ENCODE measurements around the gene PAIP2. TPM values are rescaled to one million over a fixed set of nuclear protein-coding genes. Genes with fewer than 3 reads are reported as not detected.

PAIP2 gene
- total and polyA plus RNA-seq, 8 donors: 66.8 to 171 (median 137) TPM

DNA sequence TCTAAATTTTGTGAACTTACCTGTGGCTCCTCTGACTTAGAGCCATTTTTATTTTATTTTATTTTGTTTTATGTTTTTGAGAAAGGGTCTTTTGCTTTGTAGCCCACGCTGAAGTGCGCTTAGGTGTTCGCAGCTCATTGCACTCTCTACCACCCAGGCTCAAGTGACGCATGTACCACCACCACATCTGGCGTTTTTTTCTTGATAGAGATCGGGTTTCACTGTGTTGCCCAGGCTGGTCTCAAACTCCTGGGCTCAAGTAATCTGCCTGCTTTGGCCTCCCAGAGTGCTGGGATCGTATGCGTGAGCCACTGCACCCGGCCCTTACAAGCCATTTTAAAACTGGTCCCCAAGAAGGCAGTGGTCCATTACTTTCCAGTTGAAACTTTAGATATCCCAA lies 29.6 kb upstream of the PAIP2 start:
- ATAC-seq (no peak), DNase-seq (no peak)
- intact Hi-C loops (cut with DNase I): no loop called here
- H3K4me3 ChIP-seq: no peak overlapping the region
- no peak overlapping the region for H3K27ac ChIP-seq
- no peaks in the 10 kb centered on the region for H3K9me3 ChIP-seq
- H3K4me1 ChIP-seq: peaks cover 7 to 73% of the 10 kb centered on the region in 2 donors
- H3K36me3 ChIP-seq: peaks cover 3 to 21% of the 10 kb centered on the region in 2 donors
- H3K27me3 ChIP-seq: no peaks in the 10 kb centered on the region
- TF ChIP-seq, protein P1, sequence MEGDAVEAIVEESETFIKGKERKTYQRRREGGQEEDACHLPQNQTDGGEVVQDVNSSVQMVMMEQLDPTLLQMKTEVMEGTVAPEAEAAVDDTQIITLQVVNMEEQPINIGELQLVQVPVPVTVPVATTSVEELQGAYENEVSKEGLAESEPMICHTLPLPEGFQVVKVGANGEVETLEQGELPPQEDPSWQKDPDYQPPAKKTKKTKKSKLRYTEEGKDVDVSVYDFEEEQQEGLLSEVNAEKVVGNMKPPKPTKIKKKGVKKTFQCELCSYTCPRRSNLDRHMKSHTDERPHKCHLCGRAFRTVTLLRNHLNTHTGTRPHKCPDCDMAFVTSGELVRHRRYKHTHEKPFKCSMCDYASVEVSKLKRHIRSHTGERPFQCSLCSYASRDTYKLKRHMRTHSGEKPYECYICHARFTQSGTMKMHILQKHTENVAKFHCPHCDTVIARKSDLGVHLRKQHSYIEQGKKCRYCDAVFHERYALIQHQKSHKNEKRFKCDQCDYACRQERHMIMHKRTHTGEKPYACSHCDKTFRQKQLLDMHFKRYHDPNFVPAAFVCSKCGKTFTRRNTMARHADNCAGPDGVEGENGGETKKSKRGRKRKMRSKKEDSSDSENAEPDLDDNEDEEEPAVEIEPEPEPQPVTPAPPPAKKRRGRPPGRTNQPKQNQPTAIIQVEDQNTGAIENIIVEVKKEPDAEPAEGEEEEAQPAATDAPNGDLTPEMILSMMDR (IDR thresholded peaks at IDR 0.05): no peak

DNA sequence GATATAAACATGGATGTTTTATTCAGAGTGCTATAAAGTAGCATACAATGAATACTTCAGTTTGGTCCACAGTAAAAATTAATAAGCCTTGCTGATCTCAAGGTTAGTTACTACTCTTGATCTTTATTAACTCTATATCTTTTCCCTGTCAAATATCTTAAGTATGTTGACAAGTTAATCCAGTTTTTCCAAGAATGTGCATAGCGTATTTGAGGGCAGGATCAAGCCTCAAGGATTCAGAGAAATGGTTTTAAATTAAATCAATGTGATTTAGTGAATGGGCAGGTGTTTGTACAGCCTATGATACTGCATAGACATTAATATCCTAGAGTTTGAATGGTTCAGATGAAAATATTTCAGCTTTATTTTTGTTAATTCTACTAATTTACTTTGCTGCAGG lies 27.4 kb upstream of the PAIP2 start:
- Histone ChIP-seq H3K27ac (no peak overlapping the region), H3K4me3 (no peak overlapping the region), H3K27me3 (no peaks in the 10 kb centered on the region), H3K36me3 (peaks cover 3 to 43% of the 10 kb centered on the region in 2 donors), H3K4me1 (peaks cover 3 to 52% of the 10 kb centered on the region in 2 donors), H3K9me3 (no peaks in the 10 kb centered on the region)
- TF ChIP-seq, protein P1 (IDR thresholded peaks at IDR 0.05): no peak
- intact Hi-C loops (cut with DNase I): no loop called here
- DNase-seq (no peak), ATAC-seq (no peak)

DNA sequence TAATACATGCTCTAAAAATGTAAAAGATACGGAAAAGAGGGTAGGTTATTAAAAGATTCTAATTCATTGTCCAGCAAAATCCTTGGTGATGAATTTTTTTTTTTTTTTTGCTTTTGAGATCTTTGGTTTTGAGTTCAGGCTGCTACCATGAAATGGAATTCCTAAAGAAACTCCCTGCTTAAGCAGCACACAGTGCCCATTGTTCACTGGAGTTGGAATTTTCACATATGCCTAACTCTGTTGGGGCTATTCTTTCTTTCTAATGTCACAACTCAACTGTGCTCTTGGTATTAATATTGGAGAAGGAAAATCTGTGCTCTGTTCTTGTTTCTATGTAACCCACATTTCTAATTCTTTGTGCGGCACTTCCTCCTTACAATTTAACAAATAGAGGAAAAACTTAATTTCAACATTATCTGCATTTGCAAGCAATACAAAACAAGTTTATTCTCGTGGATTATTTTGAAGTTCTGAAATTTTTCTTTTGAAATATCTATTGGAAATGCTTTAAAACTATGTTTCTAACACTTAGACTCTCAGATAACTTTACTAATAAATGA lies 26.5 kb upstream of the PAIP2 start:
- DNase-seq: no peak
- TF ChIP-seq, protein P1 (IDR thresholded peaks at IDR 0.05): no peak
- Histone ChIP-seq H3K4me1 (peaks cover 3 to 44% of the 10 kb centered on the region in 2 donors), H3K4me3 (no peak overlapping the region), H3K36me3 (peaks cover 6 to 52% of the 10 kb centered on the region in 2 donors), H3K9me3 (no peaks in the 10 kb centered on the region), H3K27ac (no peak overlapping the region), H3K27me3 (no peaks in the 10 kb centered on the region)
- intact Hi-C loops (cut with DNase I): no loop called here
- no peak for ATAC-seq

DNA sequence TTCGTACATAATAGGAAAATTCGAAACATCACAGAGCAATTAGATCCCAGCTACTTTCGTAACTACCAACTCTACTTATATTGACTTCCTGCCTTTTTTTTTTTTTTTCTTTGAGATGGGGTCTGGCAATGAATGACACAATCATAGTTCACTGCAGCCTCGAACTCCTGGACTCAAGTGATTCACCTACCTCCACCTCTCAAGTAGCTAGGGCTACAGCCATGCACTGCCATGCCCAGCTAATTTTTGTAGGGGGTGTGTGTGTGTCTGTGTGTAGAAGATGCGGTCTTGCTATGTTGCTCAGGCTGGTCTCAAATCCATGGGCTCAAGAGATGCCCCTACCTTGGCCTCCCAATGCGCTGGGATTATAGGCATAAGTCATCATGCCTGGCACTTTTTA lies 5.8 kb upstream of the PAIP2 start:
- Histone ChIP-seq H3K36me3 (peaks cover 0 to 24% of the 10 kb centered on the region in 2 donors), H3K4me3 (no peak overlapping the region), H3K9me3 (no peaks in the 10 kb centered on the region), H3K27ac (no peak overlapping the region), H3K27me3 (no peaks in the 10 kb centered on the region), H3K4me1 (peaks cover 0 to 4% of the 10 kb centered on the region in 2 donors)
- intact Hi-C loops (cut with DNase I): no loop called here
- DNase-seq: no peak
- ATAC-seq: no peak
- TF ChIP-seq, protein P1 (IDR thresholded peaks at IDR 0.05): no peak

DNA sequence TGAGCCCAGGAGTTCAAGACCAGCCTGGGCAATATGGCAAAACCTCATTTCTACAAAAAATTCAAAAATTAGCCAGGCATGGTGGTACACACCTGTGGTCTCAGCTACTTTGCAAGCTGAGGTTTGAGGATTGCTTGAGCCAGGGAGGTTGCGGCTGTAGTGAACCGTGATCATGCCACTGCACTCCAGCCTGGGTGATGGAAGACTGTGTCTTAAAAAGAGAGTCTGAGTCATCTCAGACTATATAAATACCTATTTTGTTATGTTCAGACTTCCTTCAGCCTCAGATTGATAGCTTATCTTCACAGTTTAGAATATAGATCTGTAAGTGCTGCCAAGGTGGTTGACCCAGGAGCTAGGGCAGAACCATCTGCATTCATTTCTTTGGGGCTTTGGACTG lies 1.6 kb upstream of the PAIP2 start:
- Histone ChIP-seq H3K9me3 (no peaks in the 10 kb centered on the region), H3K27ac (no peak overlapping the region), H3K27me3 (no peaks in the 10 kb centered on the region), H3K36me3 (no peaks in the 10 kb centered on the region), H3K4me1 (peaks cover 12 to 39% of the 10 kb centered on the region in 2 donors), H3K4me3 (no peak overlapping the region)
- intact Hi-C loops (cut with DNase I): no loop called here
- ATAC-seq: no peak
- DNase-seq: no peak
- TF ChIP-seq, protein P1 (IDR thresholded peaks at IDR 0.05): no peak
